Neural progenitor cell (in vitro differentiated cells): Measurements from ENCODE around the gene EXD3.

Source experiments
- EZH2 ChIP-seq: fragments of 200-600 bp; sonication (generic); IDR thresholded peaks from 2 replicates; pipeline ENCODE4 v1.6.1; 2017; ENCODE audit warnings: antibody characterized with exemption, mild to moderate bottlenecking, moderate library complexity
- EZH2phosphoT487 ChIP-seq: fragments of 200-600 bp; sonication (generic); IDR thresholded peaks from 2 replicates; pipeline ENCODE4 v1.6.1; 2017; ENCODE audit warnings: antibody characterized with exemption
- TF ChIP-seq, protein P1 (sequence below): fragments of 200-600 bp; sonication (generic); IDR thresholded peaks from 2 replicates; pipeline ENCODE4 v1.5.1; 2017; ENCODE audit warnings: antibody characterized with exemption, mild to moderate bottlenecking

- TF ChIP-seq, protein P1, sequence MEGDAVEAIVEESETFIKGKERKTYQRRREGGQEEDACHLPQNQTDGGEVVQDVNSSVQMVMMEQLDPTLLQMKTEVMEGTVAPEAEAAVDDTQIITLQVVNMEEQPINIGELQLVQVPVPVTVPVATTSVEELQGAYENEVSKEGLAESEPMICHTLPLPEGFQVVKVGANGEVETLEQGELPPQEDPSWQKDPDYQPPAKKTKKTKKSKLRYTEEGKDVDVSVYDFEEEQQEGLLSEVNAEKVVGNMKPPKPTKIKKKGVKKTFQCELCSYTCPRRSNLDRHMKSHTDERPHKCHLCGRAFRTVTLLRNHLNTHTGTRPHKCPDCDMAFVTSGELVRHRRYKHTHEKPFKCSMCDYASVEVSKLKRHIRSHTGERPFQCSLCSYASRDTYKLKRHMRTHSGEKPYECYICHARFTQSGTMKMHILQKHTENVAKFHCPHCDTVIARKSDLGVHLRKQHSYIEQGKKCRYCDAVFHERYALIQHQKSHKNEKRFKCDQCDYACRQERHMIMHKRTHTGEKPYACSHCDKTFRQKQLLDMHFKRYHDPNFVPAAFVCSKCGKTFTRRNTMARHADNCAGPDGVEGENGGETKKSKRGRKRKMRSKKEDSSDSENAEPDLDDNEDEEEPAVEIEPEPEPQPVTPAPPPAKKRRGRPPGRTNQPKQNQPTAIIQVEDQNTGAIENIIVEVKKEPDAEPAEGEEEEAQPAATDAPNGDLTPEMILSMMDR = no peak
- TF ChIP-seq EZH2phosphoT487 (no peak), EZH2 (no peak)
Observed at GRCh38 chr9:137379761-137380161, 43.2 kb downstream of the EXD3 start.
